ENCODE results near the gene TOMM34. TPM values are rescaled to one million over a fixed set of nuclear protein-coding genes. Genes with fewer than 3 reads are reported as not detected.

Gene TOMM34
- total RNA-seq, 1 experiment from 2014 or later: 37.5 TPM

- H3K4ac ChIP-seq (ENCODE audit: low read depth, low read length): no peak overlapping the region
- 0 out of 2 replicates have a peak, but pooled peaks cover 2% of the 10 kb centered on the region for H3K4me1 ChIP-seq (ENCODE audit: insufficient read depth, low read length)
- no peak overlapping the region for H3K4me2 ChIP-seq (ENCODE audit: insufficient read depth, insufficient read length, low read length)
- no peak overlapping the region for H3K56ac ChIP-seq (ENCODE audit: insufficient read length, low read depth, low read length)
- H3K14ac ChIP-seq (ENCODE audit: insufficient read depth, low read length): no peak overlapping the region
- H3K9me3 ChIP-seq (ENCODE audit: control insufficient read depth, low read depth, low read length): no peaks in the 10 kb centered on the region
- peaks cover 37 to 40% of the 10 kb centered on the region in 2 experiments for H3K4me1 Mint-ChIP-seq
- peaks cover 44% of the 10 kb centered on the region for H3K27me3 Mint-ChIP-seq (ENCODE audit: low read depth)
- H3K79me2 ChIP-seq (ENCODE audit: insufficient read depth, low read length): no peaks in the 10 kb centered on the region
- H2BK20ac ChIP-seq (ENCODE audit: low read depth, low read length, poor library complexity, severe bottlenecking): no peak overlapping the region
- H2BK15ac ChIP-seq (ENCODE audit: low read depth, low read length): no peak overlapping the region
- peaks cover 0 to 13% (median 11%) of the 10 kb centered on the region in 3 experiments for H3K36me3 Mint-ChIP-seq (ENCODE audit: insufficient read depth in 1 of 3, low read depth in 3 of 3)
- peaks cover 4% of the 10 kb centered on the region for H3K79me1 ChIP-seq (ENCODE audit: insufficient read depth, low read depth, low read length, poor library complexity, severe bottlenecking)
- no peak overlapping the region for H3T11ph ChIP-seq (ENCODE audit: low read length)
- H3K4me3 Mint-ChIP-seq: no peak overlapping the region
- no CpG with 5 or more reads among the region's 3 CpGs for WGBS (ENCODE audit: extremely low coverage, insufficient read length, low lambda C conversion rate)
- no peak overlapping the region for H2AFZ ChIP-seq (ENCODE audit: low read length)
- no peak for TF ChIP-seq CTCF (conservative IDR thresholded peaks at IDR 0.05)
- H3K27me3 ChIP-seq (ENCODE audit: insufficient read depth, low read length): no peaks in the 10 kb centered on the region; the same call in 1 of the 2 replicates
- H4K8ac ChIP-seq (replicated peaks; ENCODE audit: insufficient read length, low read depth, low read length): no peak overlapping the region
- no peak overlapping the region for H2AK5ac ChIP-seq (ENCODE audit: insufficient read length, low read length)
- DNase-seq: no peak
- H2BK5ac ChIP-seq (ENCODE audit: insufficient read length, low read length): no peak overlapping the region
- no peak overlapping the region for H4K5ac ChIP-seq (ENCODE audit: insufficient read length, low read depth, low read length)
- H3K9me3 Mint-ChIP-seq: no peaks in the 10 kb centered on the region; a peak in 2 of 5 replicates
- H3K18ac ChIP-seq (ENCODE audit: insufficient read length, low read depth, low read length): no peak overlapping the region
- no peak overlapping the region for H2BK12ac ChIP-seq (ENCODE audit: insufficient read length, low read depth, low read length)
- H4K91ac ChIP-seq (ENCODE audit: insufficient read length, low read depth, low read length): no peak overlapping the region
- H3K23me2 ChIP-seq (ENCODE audit: insufficient read length, low read depth, low read length, poor library complexity, severe bottlenecking): peaks cover 9% of the 10 kb centered on the region
- no peaks in the 10 kb centered on the region for H4K20me1 ChIP-seq (ENCODE audit: control insufficient read depth, insufficient read depth, insufficient read length)
- no peak overlapping the region for H3K9ac ChIP-seq (ENCODE audit: extremely low read depth, insufficient read length, low read length)
- no peak overlapping the region for H2BK120ac ChIP-seq (ENCODE audit: low read depth, low read length, poor library complexity, severe bottlenecking)
- H3K27ac Mint-ChIP-seq: no peak overlapping the region; a peak in 1 of 7 replicates
- H3K23ac ChIP-seq (ENCODE audit: insufficient read length, low read depth, low read length): no peak overlapping the region
- no peak overlapping the region for H3K27ac ChIP-seq (ENCODE audit: insufficient read length, low read depth, low read length)
Observed at GRCh38 chr20:44961870-44962267, 1.7 kb upstream of the TOMM34 start.
